ENCODE results near the gene ITPK1.

ITPK1 gene

DNA sequence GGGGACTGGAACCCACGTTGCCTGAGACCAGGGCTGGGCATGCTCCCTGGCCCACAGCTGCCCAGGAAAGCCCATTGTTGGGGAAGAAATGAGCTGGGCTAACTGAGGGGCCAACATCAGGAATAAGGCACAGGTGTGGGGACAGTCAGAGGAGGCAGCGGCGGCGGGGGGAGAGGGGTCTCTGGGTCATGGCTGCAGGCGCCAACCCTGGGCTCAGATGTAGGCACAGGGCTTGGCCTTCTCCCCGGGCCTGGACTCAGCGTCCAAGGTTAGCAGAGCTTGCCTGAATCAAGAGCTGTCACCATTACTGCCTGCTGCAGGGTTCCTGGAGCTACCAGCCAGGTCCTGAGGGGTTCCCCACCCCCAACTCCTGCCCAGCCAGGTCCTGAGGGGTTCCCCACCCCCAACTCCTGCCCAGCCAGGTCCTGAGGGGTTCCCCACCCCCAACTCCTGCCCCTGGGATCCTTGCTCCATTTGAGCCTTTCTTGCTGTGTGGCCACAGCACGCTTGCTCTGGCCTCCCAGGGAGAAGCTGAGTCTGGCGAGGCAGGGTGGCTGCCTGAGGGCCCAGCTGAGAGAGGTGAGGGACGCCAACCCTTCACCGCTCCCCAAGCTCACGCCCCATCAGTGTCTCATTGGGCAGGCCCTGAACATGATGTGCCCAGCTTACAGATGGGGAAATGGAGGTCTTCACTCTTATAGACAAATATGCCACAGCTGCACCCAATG is 186.6 kb downstream of the ITPK1 start:
- no peak overlapping the region for H3K27ac ChIP-seq

DNA sequence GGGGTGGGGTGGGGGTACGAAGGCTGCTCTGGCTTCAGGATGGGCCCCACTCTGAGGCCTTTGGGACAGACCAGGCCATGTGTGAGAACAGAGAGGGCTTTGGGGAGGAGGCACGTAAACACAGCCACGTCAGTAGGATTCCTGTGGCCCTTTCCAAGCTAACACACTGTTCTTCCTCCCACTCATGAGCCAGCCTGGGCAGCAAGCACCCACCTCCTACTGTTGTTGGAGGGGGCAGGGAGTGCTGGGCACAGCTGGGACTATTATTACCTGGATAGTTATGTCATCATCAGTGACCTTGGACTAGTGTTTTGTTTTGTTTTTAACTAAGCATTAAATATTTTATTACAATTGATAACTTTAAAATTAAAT is 187.5 kb downstream of the ITPK1 start:
- H3K27ac ChIP-seq = no peak overlapping the region
- TF ChIP-seq, protein P1, sequence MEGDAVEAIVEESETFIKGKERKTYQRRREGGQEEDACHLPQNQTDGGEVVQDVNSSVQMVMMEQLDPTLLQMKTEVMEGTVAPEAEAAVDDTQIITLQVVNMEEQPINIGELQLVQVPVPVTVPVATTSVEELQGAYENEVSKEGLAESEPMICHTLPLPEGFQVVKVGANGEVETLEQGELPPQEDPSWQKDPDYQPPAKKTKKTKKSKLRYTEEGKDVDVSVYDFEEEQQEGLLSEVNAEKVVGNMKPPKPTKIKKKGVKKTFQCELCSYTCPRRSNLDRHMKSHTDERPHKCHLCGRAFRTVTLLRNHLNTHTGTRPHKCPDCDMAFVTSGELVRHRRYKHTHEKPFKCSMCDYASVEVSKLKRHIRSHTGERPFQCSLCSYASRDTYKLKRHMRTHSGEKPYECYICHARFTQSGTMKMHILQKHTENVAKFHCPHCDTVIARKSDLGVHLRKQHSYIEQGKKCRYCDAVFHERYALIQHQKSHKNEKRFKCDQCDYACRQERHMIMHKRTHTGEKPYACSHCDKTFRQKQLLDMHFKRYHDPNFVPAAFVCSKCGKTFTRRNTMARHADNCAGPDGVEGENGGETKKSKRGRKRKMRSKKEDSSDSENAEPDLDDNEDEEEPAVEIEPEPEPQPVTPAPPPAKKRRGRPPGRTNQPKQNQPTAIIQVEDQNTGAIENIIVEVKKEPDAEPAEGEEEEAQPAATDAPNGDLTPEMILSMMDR (conservative IDR thresholded peaks at IDR 0.05) = no peak

More for the DNA sequence above, 186.6 kb downstream of the ITPK1 start:
- TF ChIP-seq, protein P1 (conservative IDR thresholded peaks at IDR 0.05) = no peak

DNA sequence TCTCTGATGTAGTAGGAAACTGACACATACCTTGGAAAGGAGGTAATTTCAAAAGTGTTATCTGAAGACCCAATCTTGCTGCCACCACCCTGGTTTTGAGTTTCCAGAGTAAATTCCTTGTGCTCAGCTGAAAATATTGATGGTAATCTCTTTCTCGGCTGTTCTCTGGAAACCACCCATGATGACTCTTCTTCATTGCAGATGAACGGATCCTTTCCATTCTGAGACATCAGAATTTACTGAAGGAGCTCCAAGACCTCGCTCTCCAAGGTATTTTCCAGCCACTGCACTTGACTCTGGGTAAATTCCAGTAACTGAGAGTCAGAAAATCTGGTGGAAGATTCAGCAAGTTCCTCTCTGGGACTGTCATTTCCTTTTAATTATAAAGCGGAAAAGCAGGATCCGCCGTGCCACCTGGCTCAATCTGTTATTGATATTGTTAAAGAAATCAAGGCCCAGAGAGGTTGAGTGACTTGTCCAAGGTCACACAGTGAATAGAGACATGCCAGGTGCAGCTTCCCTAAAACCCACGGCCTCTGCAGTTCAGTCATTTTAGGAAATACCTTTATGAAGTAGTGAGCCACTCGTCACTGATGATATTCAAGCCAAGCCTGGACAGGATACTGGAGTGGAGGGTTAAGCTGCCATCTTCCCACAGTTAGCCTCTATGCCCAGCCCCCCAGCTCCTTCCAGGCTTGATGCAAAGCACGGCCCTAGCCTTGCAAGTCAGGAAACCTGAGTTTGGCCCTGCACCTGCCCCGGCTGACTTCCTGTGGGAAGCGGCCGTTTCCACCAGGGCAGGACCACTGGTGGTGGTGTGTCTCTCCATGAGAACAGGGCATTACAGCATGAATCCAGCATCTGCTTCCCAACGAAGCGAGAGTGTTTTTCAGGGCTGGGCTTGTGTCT is 188.1 kb downstream of the ITPK1 start:
- H3K27ac ChIP-seq = no peak overlapping the region
- TF ChIP-seq, protein P1 (conservative IDR thresholded peaks at IDR 0.05) = no peak

DNA sequence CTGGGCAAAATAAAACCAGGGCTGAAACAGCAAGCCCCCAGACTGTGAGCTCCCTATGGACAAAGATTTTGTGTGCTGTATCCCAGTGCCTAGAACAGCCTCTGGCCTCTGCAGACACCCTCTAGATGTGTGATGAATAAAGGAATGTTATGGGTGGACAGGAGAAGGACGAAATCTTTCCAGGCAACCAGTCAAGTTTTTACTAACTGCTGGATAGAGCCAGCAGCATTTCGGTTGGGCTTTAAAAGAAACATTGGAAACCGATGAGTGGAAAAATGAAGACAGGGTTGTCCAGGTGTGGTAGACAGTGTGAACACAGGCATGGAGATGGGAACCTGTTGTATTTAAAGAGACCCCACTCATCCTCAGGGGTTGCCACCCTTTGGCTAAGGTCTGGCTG is 188.8 kb downstream of the ITPK1 start:
- TF ChIP-seq, protein P1 (conservative IDR thresholded peaks at IDR 0.05) = no peak
- no peak overlapping the region for H3K27ac ChIP-seq

DNA sequence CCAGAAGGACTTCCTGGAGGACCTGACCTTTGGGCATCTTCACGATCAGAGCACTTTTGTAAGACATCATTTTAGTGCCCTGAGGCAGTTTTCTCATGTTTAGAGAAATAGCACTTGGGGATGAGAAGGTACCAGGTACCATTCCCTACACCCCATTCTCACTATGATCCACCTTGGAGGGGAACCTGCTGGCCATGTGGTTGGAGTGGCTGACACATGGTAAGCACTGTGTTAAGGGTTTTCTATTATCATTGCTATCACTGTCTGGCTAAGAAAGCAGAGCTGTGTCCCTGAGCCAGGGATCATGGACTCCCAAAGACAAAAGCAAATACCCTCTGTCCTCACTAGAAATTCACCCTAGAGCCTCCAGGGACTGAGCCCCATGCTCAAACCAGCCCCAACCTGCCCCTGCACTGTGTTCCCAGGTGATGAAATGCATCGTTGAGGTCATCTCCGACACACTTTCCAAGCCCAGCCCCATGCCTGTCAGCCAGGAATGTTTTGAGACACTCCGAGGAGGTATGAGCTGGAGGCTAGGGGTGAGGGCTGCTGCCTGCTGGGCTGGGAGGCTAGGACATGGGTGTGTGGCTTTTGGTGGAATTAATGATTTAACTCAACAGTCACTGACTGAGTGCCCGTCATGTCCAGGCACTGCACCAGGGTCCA is 189.4 kb downstream of the ITPK1 start:
- TF ChIP-seq, protein P1 (conservative IDR thresholded peaks at IDR 0.05) = no peak
- H3K27ac ChIP-seq = no peak overlapping the region

DNA sequence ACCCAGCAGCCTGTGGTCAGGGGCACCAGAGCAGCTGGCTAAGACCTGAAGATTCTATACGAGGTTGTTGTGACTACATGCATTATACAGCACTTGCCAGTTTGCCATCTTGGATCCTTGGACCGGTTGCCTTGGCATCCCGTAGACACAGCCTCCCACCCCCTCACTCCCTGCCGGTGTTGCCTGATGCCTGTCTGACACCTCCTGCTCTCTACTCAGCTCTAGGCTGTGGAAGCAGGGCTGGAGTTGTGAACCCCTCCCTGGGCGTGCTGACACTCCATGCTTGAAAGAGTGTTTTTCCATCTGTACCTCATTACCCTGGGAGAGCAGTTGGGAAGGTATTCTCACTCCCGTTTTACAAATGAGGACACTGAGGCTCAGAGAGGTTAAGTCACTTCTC is 190.3 kb downstream of the ITPK1 start:
- TF ChIP-seq, protein P1 (conservative IDR thresholded peaks at IDR 0.05) = no peak
- no peak overlapping the region for H3K27ac ChIP-seq

DNA sequence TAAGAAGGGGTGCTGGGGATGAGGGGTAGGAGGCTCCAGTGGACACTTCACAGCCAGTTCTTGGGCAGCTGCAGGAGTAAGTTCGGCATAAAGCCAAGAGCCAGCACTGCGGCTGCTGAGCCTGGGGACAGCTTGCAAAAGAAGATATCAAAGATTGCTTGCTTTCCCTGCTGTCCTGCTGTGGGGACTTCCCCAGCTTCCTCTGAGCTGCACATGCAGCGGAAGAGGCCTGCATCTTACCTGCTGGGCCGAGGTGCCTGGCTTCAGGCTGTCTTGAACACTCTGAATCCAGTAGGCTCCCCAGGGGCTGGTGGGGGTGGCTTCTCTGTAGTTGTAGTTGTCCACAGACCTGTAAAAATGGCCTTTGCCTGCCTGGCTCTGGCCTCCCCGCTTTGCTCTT is 191.5 kb downstream of the ITPK1 start:
- TF ChIP-seq, protein P1 (conservative IDR thresholded peaks at IDR 0.05) = no peak
- H3K27ac ChIP-seq = peak overlapping the region; percentile 65; the same call in 1 of the 2 replicates
